ENCODE measurements around the gene DDX25. TPM values are rescaled to one million over a fixed set of nuclear protein-coding genes. Genes with fewer than 3 reads are reported as not detected.
A peak's percentile ranks its signal among the peaks of the same experiment; 100 is the strongest.
"Not testable (repeated sequence)": the region's sequence is repeated elsewhere in the genome, so short reads cannot be mapped to it uniquely, and the experiment has no call there.

DDX25 gene
- total RNA-seq, 1 experiment from 2014 or later = 0.37 TPM

DNA sequence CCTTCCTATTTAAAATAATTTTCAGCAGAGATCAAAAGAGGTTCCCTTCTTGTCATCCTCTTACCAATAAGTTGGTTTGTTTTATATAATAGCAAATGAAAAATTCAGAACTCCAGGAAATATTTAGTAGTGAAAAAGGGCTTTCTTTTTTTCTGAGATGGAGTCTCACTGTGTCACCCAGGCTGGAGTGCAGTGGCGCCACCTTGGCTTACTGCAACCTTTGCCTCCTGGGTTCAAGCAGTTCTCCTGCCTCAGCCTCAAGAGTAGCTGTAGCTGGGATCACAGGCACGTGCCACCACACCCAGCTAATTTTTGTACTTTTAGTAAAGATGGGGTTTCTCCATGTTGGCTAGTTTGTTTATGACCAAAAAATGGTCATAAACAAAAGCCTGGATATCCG is 10.3 kb downstream of the DDX25 start:
- H3K9me2 ChIP-seq (ENCODE audit: insufficient read depth); RAD21 ChIA-PET (ENCODE audit: low non-redundant PET in 1 of 2, low total read pairs in 2 of 2, uncharacterized antibody in 2 of 2, unreplicated experiment in 2 of 2); H3K36me3 ChIP-seq (ENCODE audit: control insufficient read depth in 1 of 2, insufficient read depth in 2 of 2, low read length in 2 of 2); H3K4me1 ChIP-seq (ENCODE audit: control insufficient read depth in 1 of 2, insufficient read depth in 2 of 2, low read length in 2 of 2); H3K27ac ChIP-seq (ENCODE audit: low read depth, low read length); H3K4me3 ChIP-seq (replicated peaks in 1 of 2; ENCODE audit: low read depth in 1 of 2, low read length in 2 of 2); H2AFZ ChIP-seq (ENCODE audit: low read depth, low read length, poor library complexity, severe bottlenecking); H4K20me1 ChIP-seq (ENCODE audit: insufficient read depth); intact Hi-C loops (cut with micrococcal nuclease); H3K9ac ChIP-seq (ENCODE audit: low read length); DNase-seq (ENCODE audit: low read depth, low spot score); H3K79me2 ChIP-seq (ENCODE audit: insufficient read depth, low read length); BruUV-seq (replicated peaks); H3K9me3 ChIP-seq (ENCODE audit: control insufficient read depth in 1 of 2, insufficient read depth in 1 of 2, low read depth in 1 of 2, low read length in 2 of 2); H3K4me2 ChIP-seq (ENCODE audit: low read length): not testable (repeated sequence)
- ChIA-PET POLR2A (interaction anchor here (1.3 kb wide), 1 partner anchor 11 kb away, joined by 3 read pairs; the partner anchor contains the start of gene PUS3), CTCF (interaction anchor here (2.6 kb wide), 1 partner anchor 12 kb away, joined by 8 read pairs; the partner anchor contains the start of gene PUS3)
- peak; percentile 55; the same call in 1 of the 2 replicates for ATAC-seq
- peak; percentile 7 to 33 (median 26); a peak in 4 of 6 replicates for TF ChIP-seq CTCF (IDR thresholded peaks at IDR 0.05 in 2 of 3, conservative IDR thresholded peaks at IDR 0.05 in 1 of 3; ENCODE audit: borderline replicate concordance in 1 of 3, insufficient read depth in 1 of 3, low read depth in 2 of 3, low read length in 2 of 3)
- peaks cover 12% of the 10 kb centered on the region; the same call in 1 of the 2 replicates for H3K27me3 ChIP-seq (ENCODE audit: insufficient read depth, low read length)

DNA sequence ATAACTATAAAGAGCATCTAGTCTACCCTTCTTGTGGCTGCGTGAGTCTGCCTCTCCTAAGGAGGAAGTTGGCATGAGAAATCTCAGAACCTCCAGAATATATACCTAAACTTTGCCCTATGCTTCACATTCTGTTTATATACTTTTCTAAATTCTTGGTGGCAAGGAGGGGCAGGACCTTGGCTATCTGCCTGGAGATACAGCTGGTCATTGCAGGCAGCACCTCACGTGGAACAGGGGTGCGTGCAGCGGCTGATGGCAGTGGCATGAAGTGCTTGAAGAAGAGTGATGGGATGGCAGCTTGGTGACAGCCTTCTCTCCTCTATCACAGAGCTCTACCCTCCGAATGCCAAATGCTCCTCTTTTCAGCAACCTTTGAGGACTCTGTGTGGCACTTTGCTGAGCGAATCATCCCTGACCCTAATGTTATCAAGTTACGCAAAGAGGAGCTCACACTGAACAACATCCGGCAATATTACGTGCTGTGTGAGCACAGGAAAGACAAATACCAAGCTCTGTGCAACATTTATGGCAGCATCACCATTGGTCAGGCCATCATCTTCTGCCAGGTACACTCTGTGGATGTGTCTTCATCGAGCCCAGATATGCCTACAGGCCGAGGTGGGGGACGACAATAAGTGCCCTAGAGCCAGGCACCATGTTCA is 12.5 kb downstream of the DDX25 start:
- Histone ChIP-seq H3K4me3 (replicated peaks in 1 of 2; ENCODE audit: low read depth in 1 of 2, low read length in 2 of 2) (no peak overlapping the region), H3K9me2 (ENCODE audit: insufficient read depth) (no peaks in the 10 kb centered on the region), H3K36me3 (ENCODE audit: control insufficient read depth in 1 of 2, insufficient read depth in 2 of 2, low read length in 2 of 2) (no peaks in the 10 kb centered on the region), H3K4me1 (ENCODE audit: control insufficient read depth in 1 of 2, insufficient read depth in 2 of 2, low read length in 2 of 2) (no peaks in the 10 kb centered on the region), H3K9me3 (ENCODE audit: control insufficient read depth in 1 of 2, insufficient read depth in 1 of 2, low read depth in 1 of 2, low read length in 2 of 2) (no peaks in the 10 kb centered on the region), H3K27ac (ENCODE audit: low read depth, low read length) (no peak overlapping the region), H2AFZ (ENCODE audit: low read depth, low read length, poor library complexity, severe bottlenecking) (no peak overlapping the region), H3K4me2 (ENCODE audit: low read length) (no peak overlapping the region), H3K9ac (ENCODE audit: low read length) (no peak overlapping the region), H4K20me1 (ENCODE audit: insufficient read depth) (no peaks in the 10 kb centered on the region), H3K27me3 (ENCODE audit: insufficient read depth, low read length) (peaks cover 7% of the 10 kb centered on the region; the same call in 1 of the 2 replicates), H3K79me2 (ENCODE audit: insufficient read depth, low read length) (no peaks in the 10 kb centered on the region)
- DNase-seq (ENCODE audit: low read depth, low spot score) = no peak
- ChIA-PET RAD21 (ENCODE audit: low non-redundant PET in 1 of 2, low total read pairs in 2 of 2, uncharacterized antibody in 2 of 2, unreplicated experiment in 2 of 2) (no interaction called here), POLR2A (no interaction called here), CTCF (no interaction called here)
- no peak for ATAC-seq
- intact Hi-C loops (cut with micrococcal nuclease) = no loop called here
- no TSS peak for BruUV-seq (replicated peaks)
- no peak for TF ChIP-seq EZH2phosphoT487 (IDR thresholded peaks at IDR 0.05; ENCODE audit: borderline replicate concordance)
- no peak for TF ChIP-seq REST (IDR thresholded peaks at IDR 0.05; ENCODE audit: low read depth)
- no peak for TF ChIP-seq SP1 (IDR thresholded peaks at IDR 0.05; ENCODE audit: low read depth)
- no peak for TF ChIP-seq EGR1 (IDR thresholded peaks at IDR 0.05; ENCODE audit: low read depth)
- TF ChIP-seq YY1 (IDR thresholded peaks at IDR 0.05; ENCODE audit: extremely low read depth, insufficient replicate concordance, low read depth, low read length) = no peak
- TF ChIP-seq TCF7L2 (IDR thresholded peaks at IDR 0.05; ENCODE audit: borderline replicate concordance, extremely low read depth, insufficient read depth, insufficient read length) = no peak
- no peak for TF ChIP-seq SRF (IDR thresholded peaks at IDR 0.05; ENCODE audit: low read depth)
- no peak for TF ChIP-seq SIN3A (IDR thresholded peaks at IDR 0.05; ENCODE audit: low read depth)
- TF ChIP-seq FOSL1 (IDR thresholded peaks at IDR 0.05; ENCODE audit: low read depth) = no peak
- no peak for TF ChIP-seq CTCF (IDR thresholded peaks at IDR 0.05 in 2 of 3, conservative IDR thresholded peaks at IDR 0.05 in 1 of 3; ENCODE audit: borderline replicate concordance in 1 of 3, insufficient read depth in 1 of 3, low read depth in 2 of 3, low read length in 2 of 3)
